T-helper 17 cell (primary cell): ENCODE results near the gene SCT. TPM values are rescaled to one million over a fixed set of nuclear protein-coding genes. Genes with fewer than 3 reads are reported as not detected.

ENCODE experiments used
- ATAC-seq: fragments of 150-1000 bp; cut with Tn5 transposase; 2 replicates; pipeline ENCODE4 v1.10.0; 2021; ENCODE audit warnings: mild to moderate bottlenecking, moderate library complexity
- DNase-seq, 3 donors: peaks; one replicate each; pipeline versions ENCODE4 v3.0.0 to v3.0.0-alpha.2; 2020 to 2021
- H3K9me3 ChIP-seq: one replicate; pipeline ENCODE4 v1.7.0; 2013; ENCODE audit warnings: low read length, mild to moderate bottlenecking; ENCODE audit not compliant: control insufficient read depth, poor library complexity, severe bottlenecking
- H3K27ac Mint-ChIP-seq: one replicate; pipeline ENCODE4 v1.8.0; 2022; ENCODE audit warnings: mild to moderate bottlenecking, moderate library complexity, mixed read lengths
- H3K27me3 Mint-ChIP-seq: one replicate; pipeline ENCODE4 v1.8.0; 2022; ENCODE audit warnings: mixed read lengths
- H3K36me3 Mint-ChIP-seq: one replicate; pipeline ENCODE4 v1.8.0; 2022; ENCODE audit warnings: low read depth, mixed read lengths
- H3K4me1 Mint-ChIP-seq: one replicate; pipeline ENCODE4 v1.8.0; 2022; ENCODE audit warnings: mild to moderate bottlenecking, mixed read lengths
- H3K4me3 Mint-ChIP-seq: one replicate; pipeline ENCODE4 v1.8.0; 2022; ENCODE audit warnings: mild to moderate bottlenecking, moderate library complexity, mixed read lengths
- total RNA-seq, 4 donors: library from RNA in 2 of 4; stranded (reverse) in 2 of 4; gene quantifications; one replicate each; pipeline ENCODE4 v1.2.3 and lab custom pipeline; 2022 to 2026

Gene SCT
- total RNA-seq, 2 donors from 2014 or later, result not detected

- Mint-ChIP-seq H3K27me3 (no peaks in the 10 kb centered on the region), H3K4me3 (peak overlapping the region; percentile 90), H3K4me1 (peaks cover 13% of the 10 kb centered on the region), H3K27ac (peak overlapping the region; percentile 85), H3K36me3 (no peaks in the 10 kb centered on the region)
- H3K9me3 ChIP-seq, result no peaks in the 10 kb centered on the region
- ATAC-seq, result no peak
- no peak for DNase-seq
These were observed 10.4 kb downstream of the SCT start for GRCh38 chr11:616320-617198.

GRCh38 chr11:615504-616319 lies 11.3 kb downstream of the SCT start, which contains the start of gene IRF7:
IRF7 (minus strand) TSS chr11:615950; CDS start chr11:615364, 586 bp downstream.
- DNase-seq (peak; percentile 70 to 87 (median 82)), ATAC-seq (peak; percentile 84)
- Mint-ChIP-seq H3K4me3 (peak within 1 kb of the TSS; percentile 90), H3K4me1 (peaks cover 13% of the 10 kb centered on the region), H3K36me3 (no peaks in the 10 kb centered on the region), H3K27me3 (no peaks in the 10 kb centered on the region), H3K27ac (peak within 1 kb of the TSS; percentile 85)
- H3K9me3 ChIP-seq, result no peaks in the 10 kb centered on the region

- Mint-ChIP-seq H3K27ac (no peak overlapping the region), H3K27me3 (no peaks in the 10 kb centered on the region), H3K4me3 (peak overlapping the region; percentile 90), H3K4me1 (peaks cover 13% of the 10 kb centered on the region), H3K36me3 (no peaks in the 10 kb centered on the region)
- no peak for ATAC-seq
- H3K9me3 ChIP-seq, result no peaks in the 10 kb centered on the region
- DNase-seq, result peak in 1 of 3 donors; percentile 5
These were observed 12.1 kb downstream of the SCT start for GRCh38 chr11:614623-615503.

- ATAC-seq, result no peak
- H3K9me3 ChIP-seq, result no peaks in the 10 kb centered on the region
- Mint-ChIP-seq H3K4me1 (peaks cover 13% of the 10 kb centered on the region), H3K27ac (no peak overlapping the region), H3K4me3 (peak overlapping the region; percentile 90), H3K36me3 (no peaks in the 10 kb centered on the region), H3K27me3 (no peaks in the 10 kb centered on the region)
- DNase-seq, result no peak
These were observed 12.9 kb downstream of the SCT start for GRCh38 chr11:614021-614622.

GRCh38 chr11:613369-613968 lies 13.5 kb downstream of the SCT start:
- Mint-ChIP-seq H3K4me1 (peaks cover 13% of the 10 kb centered on the region), H3K4me3 (peak overlapping the region; percentile 90), H3K27ac (no peak overlapping the region), H3K36me3 (no peaks in the 10 kb centered on the region), H3K27me3 (no peaks in the 10 kb centered on the region)
- ATAC-seq, result peak; percentile 47
- peak; percentile 36 to 85 (median 76) for DNase-seq
- no peaks in the 10 kb centered on the region for H3K9me3 ChIP-seq

GRCh38 chr11:612961-613300 lies 14.1 kb downstream of the SCT start:
- Mint-ChIP-seq H3K27ac (no peak overlapping the region), H3K4me3 (no peak overlapping the region), H3K36me3 (no peaks in the 10 kb centered on the region)

GRCh38 chr11:612201-612960 lies 14.6 kb downstream of the SCT start:
- H3K4me3 Mint-ChIP-seq, result no peak overlapping the region
- H3K9me3 ChIP-seq, result no peaks in the 10 kb centered on the region
- H3K36me3 Mint-ChIP-seq, result no peaks in the 10 kb centered on the region
- no peaks in the 10 kb centered on the region for H3K27me3 Mint-ChIP-seq
- peak overlapping the region; percentile 73 for H3K27ac Mint-ChIP-seq
- DNase-seq, result no peak
- H3K4me1 Mint-ChIP-seq, result peaks cover 13% of the 10 kb centered on the region
- ATAC-seq, result no peak

More at GRCh38 chr11:612961-613300, 14.1 kb downstream of the SCT start:
- Mint-ChIP-seq H3K4me1 (peaks cover 13% of the 10 kb centered on the region), H3K27me3 (no peaks in the 10 kb centered on the region)
- H3K9me3 ChIP-seq, result no peaks in the 10 kb centered on the region
- ATAC-seq (no peak), DNase-seq (no peak)

GRCh38 chr11:611001-611996 lies 15.7 kb downstream of the SCT start:
- Mint-ChIP-seq H3K4me3 (peak overlapping the region; percentile 21), H3K36me3 (no peaks in the 10 kb centered on the region)
- no peak for DNase-seq

GRCh38 chr11:610146-610801 lies 16.7 kb downstream of the SCT start:
- Mint-ChIP-seq H3K27me3 (no peaks in the 10 kb centered on the region), H3K4me1 (peaks cover 10% of the 10 kb centered on the region), H3K27ac (no peak overlapping the region), H3K4me3 (no peak overlapping the region), H3K36me3 (no peaks in the 10 kb centered on the region)
- DNase-seq, result no peak
- ATAC-seq, result no peak
- H3K9me3 ChIP-seq, result no peaks in the 10 kb centered on the region

More at GRCh38 chr11:611001-611996, 15.7 kb downstream of the SCT start:
- peak overlapping the region; percentile 73 for H3K27ac Mint-ChIP-seq
- ATAC-seq, result no peak
- peaks cover 13% of the 10 kb centered on the region for H3K4me1 Mint-ChIP-seq
- no peaks in the 10 kb centered on the region for H3K9me3 ChIP-seq
- no peaks in the 10 kb centered on the region for H3K27me3 Mint-ChIP-seq

GRCh38 chr11:609341-609811 lies 17.6 kb downstream of the SCT start:
- Mint-ChIP-seq H3K4me1 (peaks cover 10% of the 10 kb centered on the region), H3K36me3 (no peaks in the 10 kb centered on the region)

More at GRCh38 chr11:609341-609811, 17.6 kb downstream of the SCT start:
- no peak for DNase-seq
- Mint-ChIP-seq H3K27me3 (no peaks in the 10 kb centered on the region), H3K4me3 (no peak overlapping the region), H3K27ac (no peak overlapping the region)
- no peaks in the 10 kb centered on the region for H3K9me3 ChIP-seq
- no peak for ATAC-seq
